DMS53 treated with DMSO at 0.1 percent for 48 hours (cell line): ENCODE measurements around the gene PEA15.

ENCODE experiments used
- DNase-seq: peaks from one replicate; lab custom pipeline; 2025; ENCODE audit not compliant: unreplicated experiment; lab: John Stamatoyannopoulos, UW

The PEA15 gene

DNA sequence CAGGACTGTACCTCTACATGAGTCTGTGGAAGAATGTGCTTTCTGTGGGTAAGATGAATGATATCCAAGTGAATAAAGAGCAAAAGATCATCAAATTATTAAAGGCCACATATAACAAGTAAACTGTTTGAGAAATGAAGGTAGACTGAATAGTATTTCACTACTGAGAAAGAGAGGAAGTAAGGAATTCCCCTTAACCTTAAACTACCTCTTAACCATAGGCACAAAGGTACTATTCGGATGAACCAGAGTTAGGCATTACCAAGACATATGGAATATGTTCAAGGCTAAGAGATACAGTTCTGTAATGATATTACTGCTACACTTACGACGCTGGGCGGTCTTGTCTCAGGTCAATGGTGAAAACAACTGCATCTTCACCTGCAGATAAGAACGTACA, 31.6 kb downstream of the PEA15 start:
- DNase-seq = no peak

- no peak for DNase-seq
Measured at GRCh38 chr1:160237558-160237957, 32.4 kb downstream of the PEA15 start.

DNA sequence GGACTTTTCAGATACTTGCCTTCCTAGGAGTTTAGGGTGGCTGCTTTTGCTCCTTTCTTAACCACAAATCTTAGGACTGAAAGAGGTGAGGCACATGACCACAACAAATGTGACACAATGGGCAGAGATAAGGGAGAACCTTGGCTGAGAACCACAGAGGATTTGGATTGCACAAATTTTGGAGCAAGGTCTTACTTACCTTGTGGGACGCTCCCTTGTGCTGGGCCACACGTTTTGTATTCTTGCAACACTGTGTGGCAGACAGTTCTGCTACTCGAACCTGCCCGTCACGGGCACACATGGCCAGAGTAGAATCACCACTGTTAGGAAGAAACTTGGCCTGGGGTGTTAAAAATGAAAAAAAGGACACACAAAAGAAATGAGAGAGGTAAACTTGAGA, 33.2 kb downstream of the PEA15 start:
- DNase-seq = no peak

- no peak for DNase-seq
Measured at GRCh38 chr1:160239582-160240299, 34.6 kb downstream of the PEA15 start.

DNA sequence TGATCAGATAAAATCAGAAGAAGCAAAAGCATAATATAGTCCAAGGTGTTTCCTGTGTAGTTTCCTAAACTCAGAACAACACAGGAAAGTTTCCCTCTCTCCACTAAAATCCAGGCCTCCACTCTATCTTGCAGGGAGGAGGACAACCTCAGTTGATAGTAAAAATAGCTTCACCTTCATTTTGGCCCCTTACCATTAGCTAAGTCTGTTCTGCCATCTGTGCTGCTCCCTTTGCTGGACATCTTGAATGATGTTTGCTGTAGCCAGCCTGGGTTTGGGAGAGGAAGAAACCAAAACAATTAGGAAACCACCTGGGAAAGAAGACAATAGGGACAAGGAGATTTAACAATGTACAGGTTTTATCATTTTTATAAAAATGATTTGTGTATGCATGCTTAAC, 38.6 kb downstream of the PEA15 start:
- DNase-seq = no peak

- DNase-seq = no peak
Measured at GRCh38 chr1:160244209-160244608, 39.0 kb downstream of the PEA15 start.

- no peak for DNase-seq
Measured at GRCh38 chr1:160245434-160245833, 40.2 kb downstream of the PEA15 start.

DNA sequence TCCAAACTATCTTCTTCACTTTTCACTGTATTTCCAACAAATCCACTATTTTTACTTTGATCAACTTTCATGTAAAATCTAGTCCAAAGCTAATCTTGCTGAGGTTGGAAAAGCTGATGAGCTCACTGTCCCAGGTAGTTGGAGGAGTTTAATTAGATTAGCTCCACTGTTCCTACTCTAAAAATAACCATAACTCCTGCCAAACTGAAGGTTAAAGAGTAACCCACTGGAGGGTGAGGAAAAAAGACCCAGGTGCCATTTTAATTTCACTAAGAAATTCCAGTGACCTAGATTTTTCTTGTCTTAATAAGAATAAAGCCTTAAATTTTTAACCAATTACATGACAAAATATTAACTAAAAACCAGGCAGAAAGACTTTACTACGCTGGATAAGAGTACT, 41.9 kb downstream of the PEA15 start:
- no peak for DNase-seq

GRCh38 chr1:160251011-160251410, 45.8 kb downstream of the PEA15 start:
- no peak for DNase-seq

DNA sequence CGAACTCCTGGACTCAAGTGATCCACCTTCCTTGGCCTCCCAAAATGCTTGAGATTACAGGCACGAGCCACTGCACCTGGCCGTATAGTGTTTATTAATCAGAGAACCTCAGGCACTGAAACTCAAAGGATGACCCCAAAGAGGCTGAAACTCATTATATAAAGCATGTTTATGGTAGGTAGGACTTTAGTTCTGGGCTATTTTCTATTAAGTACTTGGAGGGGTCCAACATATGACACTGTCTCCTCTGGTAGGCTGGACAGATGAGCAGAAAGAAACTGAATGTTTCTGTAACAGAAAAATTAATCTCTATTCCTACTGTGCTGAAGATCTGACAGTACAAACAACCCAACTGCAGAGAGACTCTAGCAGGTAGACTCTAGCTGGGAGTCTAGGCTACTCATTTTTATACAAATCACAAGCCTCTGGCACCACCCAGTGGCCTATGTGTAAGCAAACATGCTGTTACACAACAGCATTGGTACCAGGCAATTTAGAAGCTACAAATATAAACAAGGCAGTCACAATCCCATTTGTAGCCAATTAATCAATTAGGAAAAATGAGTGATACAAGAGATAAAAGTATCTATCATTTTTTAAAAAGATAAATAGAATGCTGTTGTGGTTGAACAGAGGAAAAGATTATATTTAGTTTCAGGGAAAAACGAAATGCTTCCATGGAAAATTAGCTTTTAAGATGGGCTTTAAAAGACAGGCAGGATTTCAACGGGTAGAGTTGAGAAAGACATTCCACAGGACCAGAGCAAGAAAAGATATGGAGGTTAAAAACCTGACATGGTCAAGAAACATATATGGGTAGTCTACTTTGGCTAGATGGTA, 46.7 kb downstream of the PEA15 start:
- DNase-seq = peak; percentile 64

- DNase-seq = no peak
Measured at GRCh38 chr1:160255781-160256300, 50.7 kb downstream of the PEA15 start.

DNA sequence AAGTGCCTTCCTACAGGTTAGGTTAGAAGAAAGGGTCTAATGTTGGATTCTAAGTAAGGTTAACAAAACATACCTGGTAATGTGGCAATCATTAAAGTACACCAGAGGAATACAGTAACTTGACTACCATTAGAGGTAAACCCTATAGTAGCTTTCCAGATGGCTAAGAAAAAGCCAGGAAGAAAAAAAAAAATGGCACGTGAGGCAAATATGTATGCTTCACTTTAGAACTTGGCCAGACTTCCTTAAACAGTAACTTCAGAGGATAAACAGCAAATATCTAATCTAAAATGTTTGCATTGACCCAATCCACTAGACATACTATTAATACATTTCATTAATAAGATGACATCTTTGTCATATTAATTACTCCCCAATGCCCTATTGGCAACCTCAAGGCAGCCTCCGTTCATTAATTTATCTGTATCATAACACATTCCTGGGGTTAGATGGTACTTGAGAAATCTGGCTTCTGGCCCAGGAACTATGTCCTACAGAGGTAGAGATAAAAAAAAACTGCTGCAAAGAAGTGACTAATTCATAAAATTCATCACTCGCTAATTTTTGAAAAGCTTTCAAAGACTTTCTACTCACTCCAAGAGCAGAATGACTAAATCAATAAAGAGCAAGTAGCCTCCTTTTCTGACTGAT, 51.3 kb downstream of the PEA15 start:
- no peak for DNase-seq

GRCh38 chr1:160257411-160258015, 52.3 kb downstream of the PEA15 start:
- DNase-seq = no peak

- no peak for DNase-seq
Measured at GRCh38 chr1:160258177-160258798, 53.1 kb downstream of the PEA15 start.

- DNase-seq = no peak
Measured at GRCh38 chr1:160260406-160261382, 55.5 kb downstream of the PEA15 start.

DNA sequence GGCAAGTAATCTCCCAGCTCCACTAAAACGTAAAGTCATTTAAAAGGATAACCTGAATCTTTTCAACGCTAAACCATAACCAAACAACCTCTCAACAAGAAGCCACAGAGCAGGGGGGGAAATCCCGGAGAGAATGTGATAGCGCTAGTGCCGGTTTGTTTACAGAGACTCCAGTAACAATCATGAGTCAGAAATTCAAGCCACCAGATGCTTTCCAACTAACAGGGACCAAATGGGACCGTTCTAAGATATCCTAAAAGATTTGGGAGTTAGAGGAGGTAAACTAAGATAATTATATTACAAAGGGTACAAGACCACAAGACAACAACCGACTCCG, 56.3 kb downstream of the PEA15 start:
- DNase-seq = peak; percentile 86

DNA sequence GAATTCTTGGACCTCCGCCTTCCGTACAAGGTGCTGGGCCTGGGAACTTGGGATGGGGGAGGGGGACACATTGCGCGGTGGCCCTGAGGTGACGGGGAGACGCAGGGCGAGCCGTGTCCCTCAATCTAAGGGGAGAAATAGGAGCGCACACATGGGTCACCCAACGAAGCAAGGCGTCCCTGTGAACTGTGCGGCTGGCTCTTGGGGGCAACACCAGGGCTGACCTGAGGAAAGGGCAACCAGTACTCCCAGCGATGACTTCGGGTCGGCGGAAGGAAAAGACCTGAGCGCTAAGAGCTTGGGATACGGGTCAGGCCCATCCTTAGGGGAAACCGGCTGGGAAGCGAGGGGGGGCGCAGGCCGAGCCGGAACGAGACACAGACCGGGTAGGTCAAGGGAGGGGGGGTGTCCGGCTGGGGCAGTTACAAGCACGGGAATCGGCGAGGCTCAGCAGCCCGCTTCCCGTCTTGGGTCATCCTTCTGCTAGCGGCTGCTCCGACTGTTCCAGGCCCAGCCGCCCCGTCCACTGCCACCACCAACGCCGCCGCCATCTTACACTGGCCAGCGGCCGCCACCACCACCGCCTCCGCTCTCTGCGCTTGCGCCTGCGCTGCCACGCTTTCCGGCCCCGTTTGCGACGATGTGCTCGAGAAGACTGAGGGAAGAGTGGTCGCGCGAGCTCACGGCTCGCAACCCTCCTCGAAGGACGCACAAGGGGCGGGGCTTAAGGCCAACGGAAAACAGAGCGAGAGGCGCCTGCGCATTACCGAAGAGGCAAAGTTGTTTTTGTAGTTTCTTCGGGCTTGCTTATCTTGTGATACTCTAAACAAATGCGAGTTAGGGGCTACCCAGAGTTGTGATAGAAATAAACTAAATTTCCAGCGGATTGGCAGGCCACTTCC, 57.0 kb downstream of the PEA15 start, which contains the start of gene DCAF8:
DCAF8 (minus strand) TSS at position 657 of the 902 bp plus-strand sequence. CDS start 18,541 bp downstream, outside the sequence.
- peak; percentile 93 for DNase-seq

GRCh38 chr1:160264795-160265307, 59.7 kb downstream of the PEA15 start:
- no peak for DNase-seq
